K562 (cell line): ENCODE results near the gene NOX5. TPM values are rescaled to one million over a fixed set of nuclear protein-coding genes. Genes with fewer than 3 reads are reported as not detected.

Source experiments
- CEBPG ChIP-seq, 3 experiments: fragments of 200-800 bp in 1 of 3; sonication (Bioruptor generic) in 1 of 3; sonication (generic) in 1 of 3; formaldehyde crosslinking in 1 of 3; IDR thresholded peaks in 2 of 3; conservative IDR thresholded peaks in 1 of 3; 2 replicates each; pipeline versions ENCODE4 v1.6.1 to v1.8.0; 2016 to 2022; ENCODE audit warnings: missing compliant biosample characterization in 2 of 3, missing genetic modification characterization in 2 of 3, mild to moderate bottlenecking in 1 of 3, missing genetic modification reagents in 1 of 3
- FOXP1 ChIP-seq: sonication (generic); formaldehyde crosslinking; IDR thresholded peaks from 2 replicates; pipeline ENCODE4 v1.8.0; 2022; ENCODE audit warnings: mild to moderate bottlenecking, missing genetic modification reagents
- GABPA ChIP-seq: fragments of 200-800 bp; sonication (Bioruptor generic); conservative IDR thresholded peaks from 2 replicates; pipeline ENCODE4 v1.6.1; 2016; ENCODE audit warnings: low read depth, missing genetic modification characterization, missing compliant biosample characterization
- GATAD2A ChIP-seq: fragments of 450-650 bp; IDR thresholded peaks from 2 replicates; pipeline ENCODE4 v1.6.1; 2017
- HIVEP1 ChIP-seq: fragments of 250-450 bp; sonication (Bioruptor Pico); IDR thresholded peaks from 2 replicates; pipeline ENCODE4 v1.4.0; 2020; ENCODE audit warnings: mild to moderate bottlenecking
- PHF21A ChIP-seq: fragments of 450-650 bp; IDR thresholded peaks from 2 replicates; pipeline ENCODE4 v1.6.1; 2017; ENCODE audit warnings: low read depth, borderline replicate concordance
- PYGO2 ChIP-seq: fragments of 450-650 bp; IDR thresholded peaks from 2 replicates; pipeline ENCODE4 v1.6.1; 2016; ENCODE audit warnings: mild to moderate bottlenecking, missing genetic modification characterization, moderate library complexity, missing compliant biosample characterization
- RBM25 ChIP-seq: fragments of 200-400 bp; formaldehyde crosslinking; IDR thresholded peaks from 2 replicates; pipeline ENCODE4 v1.6.1; 2018; ENCODE audit warnings: low read length, low read depth, moderate library complexity; ENCODE audit not compliant: severe bottlenecking
- RBM34 ChIP-seq: fragments of 200-400 bp; formaldehyde crosslinking; IDR thresholded peaks from 2 replicates; pipeline ENCODE4 v1.6.1; 2018; ENCODE audit warnings: low read length, borderline replicate concordance; ENCODE audit not compliant: insufficient read depth
- SMC3 ChIP-seq: conservative IDR thresholded peaks from 2 replicates; pipeline ENCODE4 v1.6.1; 2011; ENCODE audit warnings: low read depth, low read length, improper control_type of control experiment; ENCODE audit not compliant: insufficient read depth
- TCFL5 ChIP-seq: fragments of 250-450 bp; sonication (Bioruptor Pico); conservative IDR thresholded peaks from 2 replicates; pipeline ENCODE4 v1.6.1; 2021; ENCODE audit warnings: mild to moderate bottlenecking, moderate library complexity, matching md5 sums
- WHSC1 ChIP-seq: IDR thresholded peaks from one replicate; pipeline ENCODE4 v1.6.1; 2012; ENCODE audit warnings: low read length, control low read depth, inconsistent platforms
- XRCC4 ChIP-seq: IDR thresholded peaks from one replicate; pipeline ENCODE4 v1.6.1; 2011; ENCODE audit not compliant: insufficient read depth, insufficient read length; ENCODE audit errors: extremely low read depth
- ZFP36 ChIP-seq: fragments of 150-350 bp; IDR thresholded peaks from 2 replicates; pipeline ENCODE4 v1.6.1; 2018; ENCODE audit warnings: low read length, low read depth; ENCODE audit not compliant: partially characterized antibody
- ZNF217 ChIP-seq: sonication (generic); formaldehyde crosslinking; IDR thresholded peaks from 2 replicates; pipeline ENCODE4 v1.8.0; 2022; ENCODE audit warnings: mild to moderate bottlenecking, missing genetic modification reagents
- ZNF318 ChIP-seq, 2 experiments: fragments of 450-650 bp; IDR thresholded peaks; 2 replicates each; pipeline ENCODE4 v1.6.1; 2016; ENCODE audit warnings: mild to moderate bottlenecking in 2 of 2, borderline replicate concordance in 1 of 2, low read depth in 1 of 2, moderate library complexity in 1 of 2
- ZNF77 ChIP-seq: fragments of 250-450 bp; sonication (Bioruptor Pico); IDR thresholded peaks from 2 replicates; pipeline ENCODE4 v1.5.0; 2020
- polyA plus RNA-seq, 8 experiments: library from polyadenylated mRNA; depleted of rRNA in 4 of 8; stranded (reverse) in 5 of 8; unstranded in 3 of 8; fragments of >200 nt; fragmentation: Nextera tagmentation in 2 of 8; fragmentation: Illumina TruSeq in 1 of 8; extraction: Ambion mirVana in 2 of 8; extraction: Trizol in 1 of 8; gene quantifications; 2 replicates each; pipeline versions ENCODE4 v1.2.1 to v1.2.3, GENCODE V29; 2011 to 2014; ENCODE audit warnings: inconsistent platforms in 1 of 8, missing spikeins in 1 of 8
- total RNA-seq, 7 experiments: library from RNA; depleted of rRNA in 6 of 7; stranded (reverse); fragments of >200 nt in 6 of 7; fragmentation: Illumina TruSeq in 2 of 7; extraction: Trizol in 2 of 7; gene quantifications; 2 replicates each; pipeline versions ENCODE4 v1.2.1 to v1.2.3, GENCODE V29; 2011 to 2021; ENCODE audit warnings: low replicate concordance in 1 of 7
- TF ChIP-seq, protein P1 (sequence below): sonication (generic); formaldehyde crosslinking; IDR thresholded peaks from 2 replicates; pipeline ENCODE4 v1.8.1; 2022; ENCODE audit warnings: missing genetic modification reagents
- TF ChIP-seq, protein P2 (sequence below): sonication (generic); formaldehyde crosslinking; IDR thresholded peaks from 2 replicates; pipeline ENCODE4 v1.8.1; 2023; ENCODE audit warnings: mild to moderate bottlenecking, missing genetic modification reagents, moderate library complexity

NOX5 gene
- total and polyA plus RNA-seq, 9 of the 15 experiments (the other 6 are each of a cell fraction or from before 2014, with no cell fraction given) = 0.01 TPM; not detected in 8

GRCh38 chr15:68991723-68992122, 22.8 kb upstream of the NOX5 start (continued):
- TF ChIP-seq ZNF318 (IDR thresholded peaks at IDR 0.05; ENCODE audit: borderline replicate concordance in 1 of 2, low read depth in 1 of 2) (no peak), FOXP1 (no peak), ZNF77 (CRISPR knock-in tag) (no peak), HIVEP1 (no peak), GABPA (0 out of 2 replicates have a peak, but pooled peaks have one; percentile 33), RBM25 (no peak), CEBPG (CRISPR knock-in tag; IDR thresholded peaks at IDR 0.05) (peak; percentile 6; the same call in 1 of the 2 replicates), CEBPG (tag; conservative IDR thresholded peaks at IDR 0.05 in 1 of 2, IDR thresholded peaks at IDR 0.05 in 1 of 2) (peak in 1 of 2 experiments; percentile 50; a peak in 1 of 4 replicates), ZFP36 (peak; percentile 48), GATAD2A (peak; percentile 73; the same call in 1 of the 2 replicates), WHSC1 (no peak), RBM34 (no peak), ZNF217 (CRISPR knock-in tag) (no peak), PHF21A (no peak), SMC3 (no peak), PYGO2 (no peak), XRCC4 (no peak), TCFL5 (CRISPR knock-in tag) (no peak)
- TF ChIP-seq, protein P1, sequence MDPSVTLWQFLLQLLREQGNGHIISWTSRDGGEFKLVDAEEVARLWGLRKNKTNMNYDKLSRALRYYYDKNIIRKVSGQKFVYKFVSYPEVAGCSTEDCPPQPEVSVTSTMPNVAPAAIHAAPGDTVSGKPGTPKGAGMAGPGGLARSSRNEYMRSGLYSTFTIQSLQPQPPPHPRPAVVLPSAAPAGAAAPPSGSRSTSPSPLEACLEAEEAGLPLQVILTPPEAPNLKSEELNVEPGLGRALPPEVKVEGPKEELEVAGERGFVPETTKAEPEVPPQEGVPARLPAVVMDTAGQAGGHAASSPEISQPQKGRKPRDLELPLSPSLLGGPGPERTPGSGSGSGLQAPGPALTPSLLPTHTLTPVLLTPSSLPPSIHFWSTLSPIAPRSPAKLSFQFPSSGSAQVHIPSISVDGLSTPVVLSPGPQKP = no peak
- TF ChIP-seq, protein P2, sequence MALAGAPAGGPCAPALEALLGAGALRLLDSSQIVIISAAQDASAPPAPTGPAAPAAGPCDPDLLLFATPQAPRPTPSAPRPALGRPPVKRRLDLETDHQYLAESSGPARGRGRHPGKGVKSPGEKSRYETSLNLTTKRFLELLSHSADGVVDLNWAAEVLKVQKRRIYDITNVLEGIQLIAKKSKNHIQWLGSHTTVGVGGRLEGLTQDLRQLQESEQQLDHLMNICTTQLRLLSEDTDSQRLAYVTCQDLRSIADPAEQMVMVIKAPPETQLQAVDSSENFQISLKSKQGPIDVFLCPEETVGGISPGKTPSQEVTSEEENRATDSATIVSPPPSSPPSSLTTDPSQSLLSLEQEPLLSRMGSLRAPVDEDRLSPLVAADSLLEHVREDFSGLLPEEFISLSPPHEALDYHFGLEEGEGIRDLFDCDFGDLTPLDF (CRISPR knock-in tag) = no peak
